ENCODE results near the gene NOSTRIN. TPM values are rescaled to one million over a fixed set of nuclear protein-coding genes. Genes with fewer than 3 reads are reported as not detected.
"Not testable (repeated sequence)": the region's sequence is repeated elsewhere in the genome, so short reads cannot be mapped to it uniquely, and the experiment has no call there.

NOSTRIN gene
- total and polyA plus RNA-seq, 9 donors: 10.0 to 29.8 (median 20.0) TPM

- Histone ChIP-seq H3K9me3 (no peaks in the 10 kb centered on the region), H3K27ac (no peak overlapping the region), H3K27me3 (no peaks in the 10 kb centered on the region), H3K4me3 (no peak overlapping the region), H3K36me3 (no peaks in the 10 kb centered on the region), H3K4me1 (ENCODE audit: insufficient read depth) (no peaks in the 10 kb centered on the region)
- DNase-seq: no peak
- intact Hi-C loops (cut with DNase I): no loop called here
- TF ChIP-seq EP300 (IDR thresholded peaks at IDR 0.05): no peak
- TF ChIP-seq, protein P1, sequence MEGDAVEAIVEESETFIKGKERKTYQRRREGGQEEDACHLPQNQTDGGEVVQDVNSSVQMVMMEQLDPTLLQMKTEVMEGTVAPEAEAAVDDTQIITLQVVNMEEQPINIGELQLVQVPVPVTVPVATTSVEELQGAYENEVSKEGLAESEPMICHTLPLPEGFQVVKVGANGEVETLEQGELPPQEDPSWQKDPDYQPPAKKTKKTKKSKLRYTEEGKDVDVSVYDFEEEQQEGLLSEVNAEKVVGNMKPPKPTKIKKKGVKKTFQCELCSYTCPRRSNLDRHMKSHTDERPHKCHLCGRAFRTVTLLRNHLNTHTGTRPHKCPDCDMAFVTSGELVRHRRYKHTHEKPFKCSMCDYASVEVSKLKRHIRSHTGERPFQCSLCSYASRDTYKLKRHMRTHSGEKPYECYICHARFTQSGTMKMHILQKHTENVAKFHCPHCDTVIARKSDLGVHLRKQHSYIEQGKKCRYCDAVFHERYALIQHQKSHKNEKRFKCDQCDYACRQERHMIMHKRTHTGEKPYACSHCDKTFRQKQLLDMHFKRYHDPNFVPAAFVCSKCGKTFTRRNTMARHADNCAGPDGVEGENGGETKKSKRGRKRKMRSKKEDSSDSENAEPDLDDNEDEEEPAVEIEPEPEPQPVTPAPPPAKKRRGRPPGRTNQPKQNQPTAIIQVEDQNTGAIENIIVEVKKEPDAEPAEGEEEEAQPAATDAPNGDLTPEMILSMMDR (IDR thresholded peaks at IDR 0.05): no peak
- TF ChIP-seq POLR2A (IDR thresholded peaks at IDR 0.05): no peak
- 92 to 95% (median 95%) methylated on average over 3 of the region's 3 CpGs for WGBS, 3 donors
These were observed 53.2 kb downstream of the NOSTRIN start for GRCh38 chr2:168855601-168856000.

DNA sequence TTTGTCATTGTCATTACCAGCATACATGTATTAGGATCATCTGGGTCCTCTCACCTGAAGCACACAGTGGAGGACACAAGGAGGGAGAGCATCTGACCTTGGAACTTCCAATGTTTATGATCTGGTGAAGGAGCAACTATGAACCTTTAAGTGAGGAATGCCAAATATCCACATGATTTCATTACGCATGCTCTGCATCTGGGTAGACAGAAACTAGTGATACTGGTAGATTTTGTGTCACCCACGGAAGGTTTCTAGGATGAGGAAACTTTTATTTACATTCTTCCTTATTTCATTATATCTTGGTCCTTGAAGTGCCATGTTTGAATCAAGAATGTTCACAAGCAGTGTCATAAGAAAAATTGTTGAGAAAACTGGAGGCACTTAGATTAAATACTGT lies 55.7 kb downstream of the NOSTRIN start:
- WGBS, 3 donors: 64 to 84% (median 69%) methylated on average over 2 of the region's 2 CpGs
- no peaks in the 10 kb centered on the region for H3K36me3 ChIP-seq
- H3K9me3 ChIP-seq: no peaks in the 10 kb centered on the region

GRCh38 chr2:168867164-168867563 lies 64.7 kb downstream of the NOSTRIN start:
- intact Hi-C loops (cut with DNase I); H3K4me3 ChIP-seq; H3K27me3 ChIP-seq; H3K36me3 ChIP-seq; H3K27ac ChIP-seq; DNase-seq; H3K4me1 ChIP-seq (ENCODE audit: insufficient read depth); H3K9me3 ChIP-seq: not testable (repeated sequence)
- 97 to 100% (median 97%) methylated on average over 1 of the region's 1 CpG for WGBS, 3 donors

More for the DNA sequence above, 55.7 kb downstream of the NOSTRIN start:
- intact Hi-C loops (cut with DNase I): no loop called here
- H3K27me3 ChIP-seq: no peaks in the 10 kb centered on the region
- TF ChIP-seq EP300 (IDR thresholded peaks at IDR 0.05) (no peak), POLR2A (IDR thresholded peaks at IDR 0.05) (no peak)
- TF ChIP-seq, protein P1 (IDR thresholded peaks at IDR 0.05): no peak
- H3K27ac ChIP-seq: no peak overlapping the region
- H3K4me3 ChIP-seq: no peak overlapping the region
- no peaks in the 10 kb centered on the region for H3K4me1 ChIP-seq (ENCODE audit: insufficient read depth)
- no peak for DNase-seq

DNA sequence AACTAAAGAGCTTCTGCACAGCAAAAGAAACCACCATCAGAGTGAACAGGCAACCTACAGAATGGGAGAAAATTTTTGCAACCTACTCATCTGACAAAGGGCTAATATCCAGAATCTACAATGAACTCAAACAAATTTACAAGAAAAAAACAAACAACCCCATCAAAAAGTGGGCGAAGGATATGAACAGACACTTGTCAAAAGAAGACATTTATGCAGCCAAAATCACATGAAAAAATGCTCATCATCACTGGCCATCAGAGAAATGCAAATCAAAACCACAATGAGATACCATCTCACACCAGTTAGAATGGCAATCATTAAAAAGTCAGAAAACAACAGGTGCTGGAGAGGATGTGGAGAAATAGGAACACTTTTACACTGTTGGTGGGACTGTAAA lies 67.9 kb downstream of the NOSTRIN start:
- DNase-seq; H3K4me1 ChIP-seq (ENCODE audit: insufficient read depth); H3K27ac ChIP-seq; H3K4me3 ChIP-seq; H3K9me3 ChIP-seq; H3K36me3 ChIP-seq; H3K27me3 ChIP-seq; intact Hi-C loops (cut with DNase I): not testable (repeated sequence)
- 100% methylated on average over 1 of the region's 1 CpG for WGBS, 3 donors

GRCh38 chr2:168870824-168871223 lies 68.4 kb downstream of the NOSTRIN start:
- H3K9me3 ChIP-seq; H3K27ac ChIP-seq; H3K4me3 ChIP-seq; DNase-seq; H3K27me3 ChIP-seq; intact Hi-C loops (cut with DNase I); H3K4me1 ChIP-seq (ENCODE audit: insufficient read depth); H3K36me3 ChIP-seq: not testable (repeated sequence)
- WGBS, 3 donors: 96 to 98% (median 96%) methylated on average over 4 of the region's 4 CpGs

DNA sequence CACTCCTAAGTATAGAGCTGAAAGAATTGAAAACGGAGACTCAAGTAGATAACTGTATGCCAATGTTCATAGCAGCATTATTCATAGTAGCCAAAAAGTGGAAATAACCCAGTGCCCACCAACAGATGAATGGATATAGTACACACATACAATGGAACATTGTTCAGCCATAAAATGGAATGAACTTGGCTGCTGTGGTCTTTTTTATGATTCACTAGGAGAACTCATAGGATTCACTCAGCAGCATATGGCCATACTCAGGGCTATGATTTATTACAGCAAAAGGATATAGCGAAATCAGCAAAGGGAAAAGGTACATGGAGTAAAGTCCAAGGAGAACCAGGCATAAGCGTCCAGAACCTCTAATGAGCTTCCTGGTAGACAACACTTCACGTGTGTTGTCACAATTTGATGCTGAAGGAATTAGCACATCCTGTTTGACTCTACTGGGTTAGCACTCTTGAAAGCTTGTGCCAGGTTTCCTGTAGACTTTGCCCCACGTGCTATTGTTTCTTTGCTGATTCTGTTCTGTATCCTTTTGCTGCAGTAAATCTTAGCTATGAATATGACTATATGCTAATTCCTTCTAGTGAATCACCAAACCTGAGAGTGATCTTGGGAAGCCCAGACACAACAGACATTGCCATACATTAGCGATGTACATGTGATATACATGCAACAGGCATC lies 72.1 kb downstream of the NOSTRIN start:
- no peak for DNase-seq
- no peak for TF ChIP-seq POLR2A (IDR thresholded peaks at IDR 0.05)
- TF ChIP-seq, protein P1 (IDR thresholded peaks at IDR 0.05): no peak
- TF ChIP-seq EP300 (IDR thresholded peaks at IDR 0.05): no peak
- WGBS, 3 donors: 93 to 95% (median 94%) methylated on average over 6 of the region's 6 CpGs
- Histone ChIP-seq H3K4me1 (ENCODE audit: insufficient read depth) (no peaks in the 10 kb centered on the region), H3K4me3 (no peak overlapping the region), H3K27ac (no peak overlapping the region), H3K27me3 (no peaks in the 10 kb centered on the region), H3K36me3 (no peaks in the 10 kb centered on the region), H3K9me3 (no peaks in the 10 kb centered on the region)
- intact Hi-C loops (cut with DNase I): no loop called here

DNA sequence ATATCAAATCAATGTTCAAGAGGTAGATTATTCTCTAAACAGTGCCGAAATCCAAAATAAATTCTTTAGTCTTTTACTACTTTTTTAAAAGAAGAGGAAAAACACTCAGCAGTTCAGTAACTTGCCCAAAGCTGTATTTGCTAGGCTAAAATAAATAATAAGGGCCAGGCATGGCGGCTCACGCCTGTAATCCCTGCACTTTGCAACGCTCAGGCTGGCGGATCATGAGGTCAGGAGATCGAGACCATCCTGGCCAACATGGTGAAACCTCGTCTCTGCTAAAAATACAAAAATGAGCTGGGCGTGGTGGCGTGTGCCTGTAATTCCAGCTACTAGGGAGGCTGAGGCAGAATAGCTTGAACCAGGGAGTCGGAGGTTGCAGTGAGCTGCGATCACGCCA lies 79.7 kb downstream of the NOSTRIN start:
- H3K36me3 ChIP-seq; H3K27me3 ChIP-seq; H3K9me3 ChIP-seq; H3K4me1 ChIP-seq (ENCODE audit: insufficient read depth); H3K4me3 ChIP-seq; H3K27ac ChIP-seq; intact Hi-C loops (cut with DNase I); DNase-seq: not testable (repeated sequence)
- WGBS, 3 donors: 97 to 98% (median 98%) methylated on average over 12 of the region's 12 CpGs

Measured in ovary (tissue), 9 donors.